K562 (cell line): ENCODE results near the gene PYCR2. TPM values are rescaled to one million over a fixed set of nuclear protein-coding genes. Genes with fewer than 3 reads are reported as not detected.

ENCODE experiments used
- ATAC-seq: fragments of 200-7000 bp; cut with Tn5 transposase; 3 replicates; pipeline ENCODE4 v1.9.1; 2020; ENCODE audit warnings: moderate library complexity
- BruUV-seq: library from RNA; stranded (reverse); fragments of 400-500 nt; replicated peaks from 2 replicates; lab custom pipeline; 2021; lab: Mats Ljungman, UMichigan
- CTCF ChIA-PET: fragments of 300-600 bp; formaldehyde crosslinking; extraction: SDS; loops from one replicate; lab custom pipeline; 2021; ENCODE audit warnings: low intra/inter-chr PET ratio; lab: Yijun Ruan, JAX
- POLR2A ChIA-PET: fragments of 300-600, 350-650 bp; sonication (Branson Sonifier 250); formaldehyde crosslinking; extraction: SDS; loops from one replicate; lab custom pipeline; 2021; ENCODE audit warnings: antibody characterized with exemption, inconsistent platforms; lab: Yijun Ruan, JAX
- DNase-seq, 4 experiments: peaks; one replicate each; pipeline versions ENCODE4 v3.0.0 to v3.0.0-alpha.2; 2011 to 2018; ENCODE audit warnings: low spot score in 3 of 4, mixed read lengths in 3 of 4; ENCODE audit errors: extremely low read depth in 1 of 4
- FAIRE-seq: peaks from 2 replicates; lab custom pipeline; 2011; peaks lifted over from hg19 to GRCh38; lab: Jason Lieb, UNC
- H2AFZ ChIP-seq: 2 replicates; pipeline ENCODE4 v1.6.0; 2011; ENCODE audit warnings: low read depth, low read length, control low read depth, inconsistent platforms
- H3K27ac ChIP-seq: fragments of 200-600 bp; 3 replicates; pipeline ENCODE4 v1.8.0; 2011; ENCODE audit warnings: low read depth, mild to moderate bottlenecking, control low read depth, inconsistent platforms, low read length, moderate library complexity, mixed read lengths; ENCODE audit errors: extremely low read depth
- H3K27me3 ChIP-seq, 2 experiments: fragments of 300-600 bp in 1 of 2; 2 replicates in 1 of 2; 3 replicates in 1 of 2; pipeline versions ENCODE4 v1.6.0 to v1.8.0; 2011; ENCODE audit warnings: inconsistent platforms in 2 of 2, low read length in 2 of 2, mild to moderate bottlenecking in 1 of 2, mixed read lengths in 1 of 2, moderate library complexity in 1 of 2; ENCODE audit not compliant: control insufficient read depth in 2 of 2, insufficient read depth in 2 of 2
- H3K36me3 ChIP-seq: fragments of 300-600 bp; 3 replicates; pipeline ENCODE4 v1.8.0; 2011; ENCODE audit warnings: mild to moderate bottlenecking, low read length, inconsistent platforms; ENCODE audit not compliant: control insufficient read depth, insufficient read depth
- H3K4me1 ChIP-seq, 2 experiments: fragments of 200-600 bp in 1 of 2; replicated peaks in 1 of 2; 2 replicates in 1 of 2; 3 replicates in 1 of 2; pipeline versions ENCODE4 v1.5.1 to v1.8.0; 2011; ENCODE audit warnings: inconsistent platforms in 2 of 2, low read length in 2 of 2, mild to moderate bottlenecking in 1 of 2, mixed read lengths in 1 of 2, moderate library complexity in 1 of 2; ENCODE audit not compliant: control insufficient read depth in 2 of 2, insufficient read depth in 2 of 2
- H3K4me2 ChIP-seq: 2 replicates; pipeline ENCODE4 v1.6.1; 2011; ENCODE audit warnings: low read length, control low read depth, inconsistent platforms, mixed read lengths; ENCODE audit not compliant: insufficient read depth
- H3K4me3 ChIP-seq: fragments of 200-600 bp; sonication (generic), shearing (Covaris generic); 2 replicates; pipeline ENCODE4 v1.5.1; 2016; ENCODE audit warnings: control low read depth, inconsistent platforms
- H3K79me2 ChIP-seq: fragments of 200-600 bp; 3 replicates; pipeline ENCODE4 v1.8.0; 2011; ENCODE audit warnings: low read length, inconsistent platforms; ENCODE audit not compliant: control insufficient read depth, insufficient read depth
- H3K9ac ChIP-seq, 2 experiments: 2 replicates each; pipeline versions ENCODE4 v1.6.0 to v1.6.1; 2011; ENCODE audit warnings: low read depth in 2 of 2, low read length in 2 of 2, control low read depth in 1 of 2, inconsistent platforms in 1 of 2, mild to moderate bottlenecking in 1 of 2, mixed read lengths in 1 of 2; ENCODE audit not compliant: insufficient read depth in 1 of 2
- H3K9me1 ChIP-seq: one replicate; pipeline ENCODE4 v1.6.0; 2011; ENCODE audit warnings: inconsistent platforms, mild to moderate bottlenecking, low read length, moderate library complexity; ENCODE audit not compliant: control insufficient read depth, insufficient read depth
- H3K9me3 ChIP-seq: replicated peaks from 2 replicates; pipeline ENCODE4 v1.5.1; 2011; ENCODE audit warnings: low read depth, low read length, inconsistent platforms; ENCODE audit not compliant: control insufficient read depth, insufficient read depth
- H4K20me1 ChIP-seq: replicated peaks from 2 replicates; pipeline ENCODE4 v1.6.1; 2011; ENCODE audit warnings: low read length, inconsistent platforms, mixed read lengths; ENCODE audit not compliant: control insufficient read depth, insufficient read depth
- AFF1 ChIP-seq, 2 experiments: fragments of 450-650 bp; IDR thresholded peaks; 2 replicates each; pipeline ENCODE4 v1.6.1; 2018; ENCODE audit warnings: mild to moderate bottlenecking in 2 of 2, low read depth in 1 of 2; ENCODE audit not compliant: partially characterized antibody in 2 of 2
- DEAF1 ChIP-seq: fragments of 450-650 bp; formaldehyde crosslinking; IDR thresholded peaks from 2 replicates; pipeline ENCODE4 v1.4.0; 2020; ENCODE audit warnings: mild to moderate bottlenecking, moderate library complexity
- DPF2 ChIP-seq: fragments of 450-650 bp; IDR thresholded peaks from 2 replicates; pipeline ENCODE4 v1.6.1; 2016
- FIP1L1 ChIP-seq: fragments of 200-400 bp; formaldehyde crosslinking; IDR thresholded peaks from 2 replicates; pipeline ENCODE4 v1.6.1; 2018; ENCODE audit warnings: mild to moderate bottlenecking, low read depth, low read length; ENCODE audit not compliant: poor library complexity, severe bottlenecking
- HMGXB4 ChIP-seq: sonication (generic); formaldehyde crosslinking; IDR thresholded peaks from 2 replicates; pipeline ENCODE4 v1.8.1; 2023; ENCODE audit warnings: mild to moderate bottlenecking, missing genetic modification reagents
- HNRNPL ChIP-seq: fragments of 200-400 bp; formaldehyde crosslinking; IDR thresholded peaks from 2 replicates; pipeline ENCODE4 v1.6.1; 2017; ENCODE audit warnings: low read depth, mild to moderate bottlenecking, low read length
- LARP7 ChIP-seq: fragments of 450-650 bp; IDR thresholded peaks from 2 replicates; pipeline ENCODE4 v1.6.1; 2016
- MTA2 ChIP-seq: fragments of 450-650 bp; IDR thresholded peaks from 2 replicates; pipeline ENCODE4 v1.6.1; 2016; ENCODE audit warnings: low read depth
- NFIC ChIP-seq: fragments of 450-650 bp; IDR thresholded peaks from 2 replicates; pipeline ENCODE4 v1.6.1; 2017; ENCODE audit warnings: mild to moderate bottlenecking, inconsistent platforms
- NRF1 ChIP-seq, 2 experiments: fragments of 450-650 bp; IDR thresholded peaks in 1 of 2; conservative IDR thresholded peaks in 1 of 2; 2 replicates each; pipeline ENCODE4 v1.6.1; 2014; ENCODE audit warnings: mild to moderate bottlenecking in 2 of 2
- SMARCA5 ChIP-seq: fragments of 450-650 bp; IDR thresholded peaks from 2 replicates; pipeline ENCODE4 v1.6.1; 2016
- SUPT5H ChIP-seq: fragments of 450-650 bp; IDR thresholded peaks from 2 replicates; pipeline ENCODE4 v1.6.1; 2016
- TCF3 ChIP-seq: sonication (generic); formaldehyde crosslinking; IDR thresholded peaks from 2 replicates; pipeline ENCODE4 v1.4.0; 2020; ENCODE audit warnings: mild to moderate bottlenecking, missing genetic modification reagents
- XRCC4 ChIP-seq: IDR thresholded peaks from one replicate; pipeline ENCODE4 v1.6.1; 2011; ENCODE audit not compliant: insufficient read depth, insufficient read length; ENCODE audit errors: extremely low read depth
- ZNF124 ChIP-seq: sonication (generic); formaldehyde crosslinking; IDR thresholded peaks from 2 replicates; pipeline ENCODE4 v1.8.1; 2022; ENCODE audit warnings: missing genetic modification reagents
- ZNF583 ChIP-seq: fragments of 250-450 bp; sonication (Bioruptor Pico); IDR thresholded peaks from 2 replicates; pipeline ENCODE4 v1.4.0; 2020
- ZSCAN29 ChIP-seq: fragments of 450-650 bp; IDR thresholded peaks from 2 replicates; pipeline ENCODE4 v1.6.1; 2017
- WGBS: fragments of 100-300 bp; shearing (Covaris generic); methylation state at CpG from one replicate; pipeline ENCODE4 v1.1.6; 2016; ENCODE audit warnings: low coverage, mixed read lengths; ENCODE audit not compliant: insufficient coverage; ENCODE audit errors: missing lambda C conversion rate; 5-methylcytosine and 5-hydroxymethylcytosine counted together
- in situ Hi-C: fragments of 300-500 bp; cut with MboI; formaldehyde crosslinking; loops from 4 replicates; pipeline ENCODE4 v1.15.0; 2018; ENCODE audit warnings: inconsistent platforms, mixed read lengths
- intact Hi-C: fragments of 100-400 bp; cut with micrococcal nuclease; formaldehyde crosslinking; loops from 2 replicates; pipeline ENCODE4 v1.14.2; 2022
- polyA plus RNA-seq, 8 experiments: library from polyadenylated mRNA; depleted of rRNA in 4 of 8; stranded (reverse) in 5 of 8; unstranded in 3 of 8; fragments of >200 nt; fragmentation: Nextera tagmentation in 2 of 8; fragmentation: Illumina TruSeq in 1 of 8; extraction: Ambion mirVana in 2 of 8; extraction: Trizol in 1 of 8; gene quantifications; 2 replicates each; pipeline versions ENCODE4 v1.2.1 to v1.2.3, GENCODE V29; 2011 to 2014; ENCODE audit warnings: inconsistent platforms in 1 of 8, missing spikeins in 1 of 8
- total RNA-seq, 7 experiments: library from RNA; depleted of rRNA in 6 of 7; stranded (reverse); fragments of >200 nt in 6 of 7; fragmentation: Illumina TruSeq in 2 of 7; extraction: Trizol in 2 of 7; gene quantifications; 2 replicates each; pipeline versions ENCODE4 v1.2.1 to v1.2.3, GENCODE V29; 2011 to 2021; ENCODE audit warnings: low replicate concordance in 1 of 7

Gene PYCR2
- total and polyA plus RNA-seq, 9 of the 15 experiments (the other 6 are each of a cell fraction or from before 2014, with no cell fraction given), result 5.5 to 219 (median 127) TPM

GRCh38 chr1:225953315-225953714, 29.3 kb upstream of the PYCR2 start:
- in situ Hi-C loops (no loop called here), intact Hi-C loops (no loop called here)
- ATAC-seq (no peak), FAIRE-seq (peak; percentile 37), DNase-seq (no peak)
- H3K4me2 ChIP-seq, result no peak overlapping the region
- ChIA-PET POLR2A (no interaction called here), CTCF (interaction anchor here (1.2 kb wide), 1 partner anchor 22 kb away, joined by 3 read pairs; no protein-coding TSS in a partner anchor)
- no peaks in the 10 kb centered on the region for H3K36me3 ChIP-seq
- H3K79me2 ChIP-seq, result no peaks in the 10 kb centered on the region
- H3K9ac ChIP-seq, result no peak overlapping the region
- TF ChIP-seq ZSCAN29 (no peak), TCF3 (CRISPR knock-in tag) (no peak), NRF1 (conservative IDR thresholded peaks at IDR 0.05 in 1 of 2, IDR thresholded peaks at IDR 0.05 in 1 of 2) (no peak), MTA2 (no peak), FIP1L1 (no peak), DEAF1 (CRISPR knock-in tag) (no peak), HMGXB4 (CRISPR knock-in tag) (no peak), SMARCA5 (no peak), ZNF583 (no peak), AFF1 (IDR thresholded peaks at IDR 0.05; ENCODE audit: low read depth in 1 of 2, partially characterized antibody in 2 of 2) (no peak), LARP7 (no peak), NFIC (peak; percentile 76), XRCC4 (no peak), DPF2 (0 out of 2 replicates have a peak, but pooled peaks have one; percentile 11), SUPT5H (no peak), HNRNPL (no peak), ZNF124 (CRISPR knock-in tag) (no peak)
- H3K27me3 ChIP-seq, result no peaks in the 10 kb centered on the region
- no peaks in the 10 kb centered on the region for H3K9me3 ChIP-seq
- H3K27ac ChIP-seq, result no peak overlapping the region
- no TSS peak for BruUV-seq
- H3K4me1 ChIP-seq, result peaks cover 13 to 18% of the 10 kb centered on the region in 2 experiments; a peak in 4 of 5 replicates
- H3K9me1 ChIP-seq, result no peaks in the 10 kb centered on the region
- WGBS, result 18% methylated on average over 4 of the region's 4 CpGs
- no peaks in the 10 kb centered on the region for H4K20me1 ChIP-seq
- no peak overlapping the region for H2AFZ ChIP-seq
- no peak overlapping the region for H3K4me3 ChIP-seq
